ENCODE measurements around the gene KDM4C. TPM values are rescaled to one million over a fixed set of nuclear protein-coding genes. Genes with fewer than 3 reads are reported as not detected.
"Not testable (repeated sequence)": the region's sequence is repeated elsewhere in the genome, so short reads cannot be mapped to it uniquely, and the experiment has no call there.

Gene KDM4C
- total RNA-seq, 1 donor from 2014 or later: 76.8 TPM

GRCh38 chr9:6975198-6975597, 217.4 kb downstream of the KDM4C start:
- no peak for DNase-seq (ENCODE audit: low spot score)

- no peak for DNase-seq (ENCODE audit: low spot score)
Measured at GRCh38 chr9:6977761-6978160, 220.0 kb downstream of the KDM4C start.

DNA sequence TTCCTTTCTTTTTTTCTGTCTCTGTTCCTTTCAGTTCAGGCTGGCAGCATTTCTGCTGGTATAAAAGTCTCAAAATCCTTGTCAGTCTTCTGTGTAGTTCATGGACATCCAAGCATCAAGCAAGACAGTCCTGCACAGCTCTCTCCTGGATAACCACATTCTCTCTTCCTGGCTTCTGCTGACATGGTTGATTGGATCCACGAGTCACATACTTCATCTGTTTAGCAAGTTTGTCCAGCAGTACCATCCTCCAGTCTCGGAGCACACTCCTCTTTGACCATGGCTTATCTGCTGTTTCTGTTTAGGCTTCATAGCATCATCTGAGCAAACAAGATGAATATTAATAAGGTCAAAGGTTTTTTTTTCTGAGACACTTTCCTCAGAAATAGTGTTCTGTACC, 220.8 kb downstream of the KDM4C start:
- DNase-seq (ENCODE audit: low spot score): no peak

DNA sequence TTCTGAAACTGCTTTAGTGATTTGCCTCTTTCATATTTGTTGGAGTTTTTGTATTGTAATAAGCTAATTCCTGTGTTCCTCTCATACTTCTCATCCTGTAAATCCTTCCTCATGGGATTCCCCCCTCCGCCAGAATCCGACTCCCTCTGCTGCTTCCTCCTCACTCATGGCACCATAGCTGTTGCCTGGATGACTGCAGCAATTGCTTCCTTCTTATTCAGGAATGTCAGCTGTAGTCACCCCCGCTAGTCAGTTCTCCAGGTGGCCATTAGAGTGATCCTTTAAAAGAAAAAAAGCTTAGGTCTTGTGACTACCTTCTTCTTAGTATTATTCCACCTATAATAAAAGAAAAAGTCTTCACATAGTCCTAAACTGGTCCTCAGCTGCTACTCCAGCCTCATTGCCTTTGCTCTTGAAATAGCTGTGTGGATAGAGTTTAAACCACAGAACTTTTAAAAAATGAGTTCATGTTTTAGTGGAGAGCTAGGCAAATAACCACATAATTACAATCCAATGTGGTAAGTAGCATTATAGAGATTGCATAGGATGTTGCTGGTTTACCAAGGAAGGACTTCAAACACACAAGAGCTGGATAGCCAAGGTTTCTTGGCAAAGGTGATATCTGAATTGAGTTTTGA, 227.3 kb downstream of the KDM4C start:
- no peak for DNase-seq (ENCODE audit: low spot score)

DNA sequence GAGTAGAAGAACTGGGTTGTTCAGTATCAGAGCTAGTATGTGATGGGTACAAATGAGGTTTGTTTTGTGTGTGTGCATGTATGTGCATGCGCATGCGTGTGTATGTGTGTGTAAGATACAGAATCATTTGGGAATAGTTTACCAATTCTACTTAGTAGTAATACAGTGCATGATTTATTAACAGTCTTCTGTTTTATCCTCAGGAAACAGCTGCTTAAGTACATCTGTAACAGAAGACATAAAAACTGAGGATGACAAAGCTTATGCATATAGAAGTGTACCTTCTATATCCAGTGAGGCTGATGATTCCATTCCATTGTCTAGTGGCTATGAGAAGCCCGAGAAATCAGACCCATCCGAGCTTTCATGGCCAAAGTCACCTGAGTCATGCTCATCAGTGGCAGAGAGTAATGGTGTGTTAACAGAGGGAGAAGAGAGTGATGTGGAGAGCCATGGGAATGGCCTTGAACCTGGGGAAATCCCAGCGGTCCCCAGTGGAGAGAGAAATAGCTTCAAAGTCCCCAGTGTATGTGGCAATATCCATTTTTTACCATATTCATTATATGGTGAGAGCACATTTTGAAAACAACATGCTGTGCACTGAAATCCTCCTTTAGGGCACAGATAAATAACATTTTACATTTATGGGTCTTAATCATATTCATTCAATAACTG, 228.5 kb downstream of the KDM4C start:
- no peak for DNase-seq (ENCODE audit: low spot score)

DNA sequence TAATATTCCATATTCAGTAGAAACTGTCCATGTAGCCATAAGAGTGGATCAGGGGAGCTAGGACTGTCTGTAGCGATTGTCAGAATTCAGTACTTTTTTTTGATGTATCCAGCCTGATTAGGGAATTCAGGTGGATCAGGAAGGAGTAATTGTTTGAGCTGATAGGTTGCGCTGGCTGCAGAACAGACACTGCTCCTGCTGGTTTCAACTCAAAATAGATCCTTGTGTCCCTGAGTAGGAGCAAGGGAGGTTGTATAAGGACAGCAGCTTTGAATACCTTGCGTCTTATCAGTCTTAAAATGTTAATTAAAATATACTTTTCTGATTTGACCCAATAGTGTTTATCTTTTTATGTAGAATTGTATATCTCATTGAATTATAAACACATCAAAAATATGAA, 229.6 kb downstream of the KDM4C start:
- DNase-seq (ENCODE audit: low spot score): no peak

- DNase-seq (ENCODE audit: low spot score): no peak
Measured at GRCh38 chr9:6991418-6991817, 233.6 kb downstream of the KDM4C start.

DNA sequence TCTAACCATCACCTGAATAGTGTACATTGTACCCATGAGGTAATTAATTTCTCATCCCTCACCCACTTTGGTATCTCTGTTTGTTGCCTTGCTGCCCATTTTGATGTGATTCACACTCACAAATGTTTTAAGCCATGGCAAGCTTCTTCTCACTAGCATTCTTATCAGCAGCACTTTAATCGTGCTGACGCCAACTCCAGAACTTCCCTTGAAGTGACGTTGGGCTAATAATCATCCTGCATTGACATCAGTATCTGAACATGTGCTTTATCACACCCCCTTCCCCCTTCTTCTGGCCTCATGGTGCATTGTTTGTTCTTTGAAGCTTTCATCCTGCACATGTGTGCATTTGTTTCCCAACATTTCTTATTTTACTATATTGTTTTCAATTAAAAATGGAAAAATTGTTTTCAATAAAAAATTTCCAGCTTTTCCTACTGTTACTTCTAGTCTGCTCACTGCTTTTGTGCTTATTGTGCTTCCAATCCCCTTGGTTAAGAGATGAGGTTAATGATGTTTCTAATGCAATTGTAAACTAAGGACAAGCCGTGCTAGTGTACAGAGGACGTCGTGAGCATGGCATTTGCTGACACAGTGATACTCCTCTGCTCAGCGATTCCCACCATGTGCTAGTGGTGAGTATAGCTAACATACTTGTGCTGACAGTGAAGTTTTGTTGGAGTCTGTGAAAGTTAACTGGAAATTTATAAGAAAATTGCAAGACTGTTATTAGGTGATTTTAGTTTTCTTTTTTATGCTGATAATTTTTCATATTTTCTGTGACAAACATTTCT, 238.5 kb downstream of the KDM4C start:
- DNase-seq (ENCODE audit: low spot score): no peak

- no peak for DNase-seq (ENCODE audit: low spot score)
Measured at GRCh38 chr9:6997330-6997729, 239.6 kb downstream of the KDM4C start.

DNA sequence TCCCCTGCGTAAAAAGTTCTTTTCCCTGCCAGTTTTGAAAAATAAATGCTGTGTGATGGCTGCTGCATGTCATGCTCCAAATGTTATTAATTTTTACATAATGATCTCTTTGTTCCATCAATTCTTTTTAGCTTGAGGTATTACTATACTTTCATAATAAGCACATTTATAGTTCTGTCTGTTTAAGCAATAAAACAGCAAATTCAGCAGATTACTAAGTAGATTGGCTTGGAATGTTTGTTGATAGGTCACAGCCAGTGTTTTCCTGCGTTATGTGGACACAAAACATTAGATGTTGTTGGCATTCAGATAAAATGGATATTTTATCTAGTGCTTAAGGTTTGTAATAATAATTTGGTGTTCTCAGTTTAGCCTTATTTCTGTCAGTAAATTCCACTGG, 242.0 kb downstream of the KDM4C start:
- no peak for DNase-seq (ENCODE audit: low spot score)

GRCh38 chr9:7001571-7001970, 243.8 kb downstream of the KDM4C start:
- DNase-seq (ENCODE audit: low spot score): no peak

GRCh38 chr9:7003861-7004260, 246.1 kb downstream of the KDM4C start:
- no peak for DNase-seq (ENCODE audit: low spot score)

- no peak for DNase-seq (ENCODE audit: low spot score)
Measured at GRCh38 chr9:7006417-7006816, 248.6 kb downstream of the KDM4C start.

DNA sequence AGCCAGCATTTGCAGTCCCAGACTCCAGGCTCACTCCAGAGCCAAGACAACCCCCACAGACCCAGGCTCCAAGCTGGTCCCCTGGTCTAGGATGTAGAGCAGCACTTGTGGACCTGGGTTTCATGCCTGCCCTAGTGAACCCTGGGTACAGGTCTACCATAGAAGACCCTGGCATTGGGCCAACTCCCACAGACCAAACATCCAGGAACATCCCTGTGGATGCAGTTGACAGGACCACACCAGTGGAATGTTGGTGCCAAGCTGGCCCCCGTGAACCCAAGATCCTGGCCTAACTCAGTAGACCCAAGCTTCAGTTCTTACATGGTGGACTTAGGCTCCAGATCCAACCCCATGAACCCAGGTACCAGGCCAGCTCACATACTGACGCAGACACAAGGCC, 250.6 kb downstream of the KDM4C start:
- no peak for DNase-seq (ENCODE audit: low spot score)

DNA sequence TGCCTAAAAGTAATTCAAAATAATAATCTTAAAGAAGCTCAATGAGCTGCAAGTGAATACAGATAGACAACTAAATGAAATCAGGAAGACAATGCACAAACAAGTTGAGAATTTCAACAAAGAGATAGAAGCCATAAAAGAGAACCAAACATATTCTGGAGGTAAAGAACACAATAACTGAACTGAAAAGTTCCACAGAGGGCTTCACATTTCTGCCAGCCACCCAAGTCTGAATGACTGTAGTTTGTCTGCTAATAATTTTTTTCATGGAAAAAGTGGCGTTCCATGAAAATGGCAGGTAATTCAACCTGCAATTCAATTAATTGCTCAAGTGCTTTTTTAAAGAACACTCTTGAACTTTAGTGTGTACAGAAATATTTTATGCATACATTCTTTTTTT, 251.3 kb downstream of the KDM4C start:
- no peak for DNase-seq (ENCODE audit: low spot score)

- DNase-seq (ENCODE audit: low spot score): no peak
Measured at GRCh38 chr9:7011395-7012067, 253.8 kb downstream of the KDM4C start.

DNA sequence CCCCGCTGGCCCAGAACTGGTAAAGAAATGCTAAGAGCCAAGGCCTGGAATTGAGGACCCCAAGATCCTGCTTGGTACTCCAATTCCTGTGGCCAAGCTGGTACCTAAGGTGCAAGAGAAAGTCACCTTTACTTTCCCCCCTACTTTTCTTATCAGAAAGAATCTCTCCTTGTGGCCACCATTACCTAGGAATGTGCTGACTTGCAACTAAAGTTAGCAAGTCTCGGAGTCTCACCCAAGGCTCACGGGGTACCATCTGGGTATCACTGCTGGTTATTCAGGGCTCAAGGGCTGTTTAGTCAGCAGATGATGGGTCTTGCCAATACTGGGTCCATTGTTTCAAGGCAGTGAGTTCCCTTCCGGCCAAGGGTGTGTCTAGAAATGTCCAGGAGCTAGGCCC, 270.2 kb downstream of the KDM4C start:
- no peak for DNase-seq (ENCODE audit: low spot score)

DNA sequence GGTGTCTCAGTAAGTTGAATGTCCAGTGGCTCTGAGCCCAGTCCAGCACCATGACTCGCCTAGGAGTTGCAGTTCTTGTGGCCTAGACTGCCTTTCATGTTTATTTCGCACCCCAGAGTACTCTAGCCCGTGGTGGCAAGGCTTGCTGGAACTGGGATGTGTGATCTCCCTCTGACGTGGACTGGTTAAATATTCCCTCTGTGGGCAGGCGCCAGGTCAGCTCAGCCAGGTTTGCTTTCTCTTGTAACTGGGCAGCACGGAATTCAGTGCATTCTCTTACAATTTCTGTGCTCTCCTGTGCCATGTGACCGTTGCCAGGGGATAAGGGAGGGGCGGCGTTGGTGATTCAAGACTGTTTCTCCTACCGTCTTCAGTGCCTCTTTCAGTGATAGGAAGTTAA, 270.8 kb downstream of the KDM4C start:
- DNase-seq (ENCODE audit: low spot score): no peak

GRCh38 chr9:7030943-7031342, 273.2 kb downstream of the KDM4C start:
- DNase-seq (ENCODE audit: low spot score): not testable (repeated sequence)

DNA sequence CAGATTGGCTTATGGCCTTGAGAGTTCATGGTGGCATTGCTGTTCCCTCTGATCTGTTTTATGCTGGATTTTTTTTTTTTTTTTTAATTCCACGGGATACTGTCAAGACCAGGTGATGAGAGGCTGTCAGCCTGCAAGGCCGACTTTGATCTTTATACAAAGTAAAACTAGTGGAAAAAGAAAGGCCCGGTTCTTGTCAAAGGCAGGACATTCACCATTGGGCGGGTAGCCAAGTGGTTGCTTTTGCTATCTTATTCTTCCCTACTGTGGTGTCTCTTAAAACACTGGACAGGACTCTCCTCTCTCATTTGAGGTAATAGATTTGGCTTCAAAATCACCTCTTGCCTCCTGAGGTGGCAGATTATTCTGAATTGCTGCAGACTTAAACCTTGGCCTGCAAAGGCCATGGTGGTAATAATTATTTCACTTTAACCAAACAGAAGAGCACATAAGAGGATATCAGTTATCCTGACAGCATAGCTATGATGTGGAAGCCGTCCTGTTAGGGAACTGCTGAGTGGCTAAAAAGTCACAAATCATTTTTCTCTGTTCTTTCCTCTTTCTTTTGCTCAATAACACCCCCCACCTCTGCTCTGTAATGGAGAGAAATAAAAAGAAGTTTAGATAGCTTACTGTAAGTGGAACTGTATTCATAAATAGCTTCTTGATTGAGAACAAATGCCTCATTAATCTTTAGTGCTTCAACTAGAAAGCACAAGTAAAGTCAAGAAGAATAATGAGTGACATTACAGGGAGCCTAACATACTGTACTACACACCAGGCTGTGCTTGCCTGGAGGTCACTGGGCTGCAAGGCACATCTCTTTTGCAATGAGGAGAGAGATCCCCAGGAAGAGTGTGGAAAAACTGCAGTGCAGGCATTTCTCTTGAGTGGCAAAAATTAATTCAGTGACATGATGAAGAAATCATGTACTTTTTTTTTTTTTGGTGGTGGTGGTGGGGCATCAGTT, 275.6 kb downstream of the KDM4C start:
- DNase-seq (ENCODE audit: low spot score): no peak

DNA sequence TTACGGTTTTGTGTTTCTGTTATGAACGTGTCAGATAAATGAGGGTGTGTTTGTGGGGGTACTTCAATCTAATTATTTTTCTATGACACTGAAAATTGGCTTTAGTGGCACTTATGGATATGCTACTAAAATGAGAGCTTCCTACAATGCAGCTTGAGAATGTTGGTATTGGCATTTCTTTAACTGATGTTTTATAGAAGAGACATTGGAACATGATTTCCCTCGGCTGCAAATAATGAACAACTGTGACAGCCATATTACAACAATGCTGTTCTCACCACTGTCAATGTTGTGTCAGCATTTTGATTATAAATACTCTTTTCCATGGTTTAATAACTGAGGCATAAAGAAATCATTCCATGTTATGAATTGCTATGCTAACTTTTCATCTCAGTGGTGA, 279.4 kb downstream of the KDM4C start:
- DNase-seq (ENCODE audit: low spot score): no peak

All from ureter (tissue), 1 donor.